GM12801 (cell line): ENCODE measurements around the gene KLHL5.

ENCODE experiments used
- TF ChIP-seq, protein P1 (sequence below): IDR thresholded peaks from one replicate; pipeline ENCODE4 v1.5.1; 2011; ENCODE audit warnings: control low read depth; ENCODE audit not compliant: insufficient read length; ENCODE audit errors: extremely low read depth

Gene KLHL5

GRCh38 chr4:39045827-39046221 is 16.2 kb upstream of the KLHL5 start:
- TF ChIP-seq, protein P1, sequence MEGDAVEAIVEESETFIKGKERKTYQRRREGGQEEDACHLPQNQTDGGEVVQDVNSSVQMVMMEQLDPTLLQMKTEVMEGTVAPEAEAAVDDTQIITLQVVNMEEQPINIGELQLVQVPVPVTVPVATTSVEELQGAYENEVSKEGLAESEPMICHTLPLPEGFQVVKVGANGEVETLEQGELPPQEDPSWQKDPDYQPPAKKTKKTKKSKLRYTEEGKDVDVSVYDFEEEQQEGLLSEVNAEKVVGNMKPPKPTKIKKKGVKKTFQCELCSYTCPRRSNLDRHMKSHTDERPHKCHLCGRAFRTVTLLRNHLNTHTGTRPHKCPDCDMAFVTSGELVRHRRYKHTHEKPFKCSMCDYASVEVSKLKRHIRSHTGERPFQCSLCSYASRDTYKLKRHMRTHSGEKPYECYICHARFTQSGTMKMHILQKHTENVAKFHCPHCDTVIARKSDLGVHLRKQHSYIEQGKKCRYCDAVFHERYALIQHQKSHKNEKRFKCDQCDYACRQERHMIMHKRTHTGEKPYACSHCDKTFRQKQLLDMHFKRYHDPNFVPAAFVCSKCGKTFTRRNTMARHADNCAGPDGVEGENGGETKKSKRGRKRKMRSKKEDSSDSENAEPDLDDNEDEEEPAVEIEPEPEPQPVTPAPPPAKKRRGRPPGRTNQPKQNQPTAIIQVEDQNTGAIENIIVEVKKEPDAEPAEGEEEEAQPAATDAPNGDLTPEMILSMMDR, result no peak

- TF ChIP-seq, protein P1, result no peak
Measured at GRCh38 chr4:39046249-39046648, 15.8 kb upstream of the KLHL5 start.

- TF ChIP-seq, protein P1, result no peak
Measured at GRCh38 chr4:39047681-39048080, 14.4 kb upstream of the KLHL5 start.

- TF ChIP-seq, protein P1, result no peak
Measured at GRCh38 chr4:39048311-39048710, 13.7 kb upstream of the KLHL5 start.

- TF ChIP-seq, protein P1, result no peak
Measured at GRCh38 chr4:39050590-39050989, 11.4 kb upstream of the KLHL5 start.

DNA sequence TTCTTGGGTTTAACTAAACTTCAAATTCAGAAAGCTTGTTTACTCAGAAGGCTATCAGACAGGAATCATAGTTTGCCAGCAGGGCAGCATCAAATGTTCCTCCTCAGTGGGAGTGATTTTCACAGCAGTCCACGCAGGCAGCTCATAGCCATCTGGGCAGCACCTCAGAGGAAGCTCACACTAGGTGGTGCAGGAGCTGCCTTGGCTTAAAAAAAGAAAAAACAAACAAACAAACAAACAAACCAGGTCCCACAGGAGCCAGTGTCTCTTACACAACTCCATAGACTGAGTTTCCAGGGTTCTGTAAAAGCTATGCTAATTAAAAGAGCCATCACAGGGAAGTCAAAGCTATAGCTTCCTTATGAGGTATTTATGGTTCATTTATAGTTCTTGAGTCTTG is 10.5 kb upstream of the KLHL5 start:
- TF ChIP-seq, protein P1, result no peak

- TF ChIP-seq, protein P1, result no peak
Measured at GRCh38 chr4:39053983-39054382, 8.0 kb upstream of the KLHL5 start.

DNA sequence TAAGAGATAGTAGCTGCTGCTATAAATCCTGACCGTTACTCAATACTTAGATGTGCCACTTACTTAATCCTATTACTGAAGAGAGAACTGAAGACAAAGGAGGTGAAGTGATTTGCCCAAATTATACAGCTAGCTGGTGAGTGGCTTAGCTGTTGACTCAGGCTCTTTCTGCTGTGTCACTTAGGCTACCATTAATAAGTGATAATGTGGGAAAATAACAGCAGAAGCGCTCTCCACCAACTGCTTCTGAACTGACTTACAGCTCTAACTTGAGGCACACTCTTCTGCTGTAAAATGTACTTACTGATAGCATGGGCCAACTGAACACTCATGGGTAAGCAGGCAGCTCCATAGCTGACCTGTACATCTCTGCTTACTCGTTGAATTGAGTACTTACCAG is 7.5 kb upstream of the KLHL5 start:
- TF ChIP-seq, protein P1, result no peak
